Muscle of leg (tissue), 11 donors: ENCODE results near the gene SEC31A. TPM values are rescaled to one million over a fixed set of nuclear protein-coding genes. Genes with fewer than 3 reads are reported as not detected.
"Not testable (repeated sequence)": the region's sequence is repeated elsewhere in the genome, so short reads cannot be mapped to it uniquely, and the experiment has no call there.

Source experiments
- DNase-seq: peaks from one replicate; pipeline ENCODE4 v3.0.0; 2013
- H3K27ac ChIP-seq: one replicate; pipeline ENCODE4 v1.5.1; 2013; ENCODE audit warnings: mild to moderate bottlenecking, low read length, control low read depth
- H3K27me3 ChIP-seq: one replicate; pipeline ENCODE4 v1.6.1; 2013; ENCODE audit warnings: low read length; ENCODE audit not compliant: control insufficient read depth, insufficient read depth
- H3K36me3 ChIP-seq: one replicate; pipeline ENCODE4 v1.6.1; 2013; ENCODE audit warnings: low read length; ENCODE audit not compliant: control insufficient read depth, insufficient read depth
- H3K4me1 ChIP-seq: one replicate; pipeline ENCODE4 v1.6.1; 2013; ENCODE audit warnings: low read length; ENCODE audit not compliant: control insufficient read depth, insufficient read depth
- H3K4me3 ChIP-seq: one replicate; pipeline ENCODE4 v1.5.1; 2013; ENCODE audit warnings: low read length, control low read depth
- H3K9me3 ChIP-seq: replicated peaks from 2 replicates; pipeline ENCODE4 v1.6.1; 2013; ENCODE audit warnings: low read depth, low read length; ENCODE audit not compliant: control insufficient read depth
- WGBS: methylation state at CpG from one replicate; pipeline ENCODE4 v1.1.5; 2013; ENCODE audit warnings: missing lambda C conversion rate; ENCODE audit not compliant: insufficient coverage; 5-methylcytosine and 5-hydroxymethylcytosine counted together
- polyA plus RNA-seq, 8 donors: library from polyadenylated mRNA; unstranded; fragments of 120-200 nt; gene quantifications; one replicate each; pipeline versions ENCODE4 v1.2.1 to v1.2.3, GENCODE V29; 2013; ENCODE audit warnings: inconsistent platforms in 1 of 8, low replicate concordance in 1 of 8; ENCODE audit not compliant: insufficient read length in 8 of 8, insufficient read depth in 1 of 8
- total RNA-seq: library from RNA; stranded (reverse); fragments of 120-200 nt; gene quantifications from one replicate; pipeline ENCODE4 v1.2.4, GENCODE V29; 2013

SEC31A gene
- total and polyA plus RNA-seq, 9 donors: 158 to 213 (median 171) TPM

DNA sequence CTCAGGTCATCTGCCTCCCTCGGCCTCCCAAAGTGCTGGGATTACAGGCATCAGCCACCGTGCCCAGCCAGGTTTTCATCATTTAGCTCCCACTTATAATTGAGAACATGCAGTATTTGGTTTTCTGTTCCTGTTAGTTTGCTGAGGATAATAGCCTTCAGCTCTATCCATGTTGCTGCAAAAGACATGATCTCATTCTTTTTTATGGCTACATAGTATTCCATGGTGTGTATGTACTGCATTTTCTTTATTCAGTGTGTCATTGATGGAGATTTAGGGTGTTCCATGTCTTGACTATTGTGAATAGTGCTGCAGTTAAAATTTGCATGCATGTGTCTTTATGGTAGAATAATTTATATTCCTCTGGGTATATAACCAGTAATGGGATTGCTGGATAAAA, 23.0 kb upstream of the SEC31A start:
- H3K27me3 ChIP-seq, H3K27ac ChIP-seq, DNase-seq, H3K4me3 ChIP-seq, H3K4me1 ChIP-seq, H3K9me3 ChIP-seq: not testable (repeated sequence)
- H3K36me3 ChIP-seq: peaks cover 10% of the 10 kb centered on the region
- no CpG with 5 or more reads among the region's 2 CpGs for WGBS

DNA sequence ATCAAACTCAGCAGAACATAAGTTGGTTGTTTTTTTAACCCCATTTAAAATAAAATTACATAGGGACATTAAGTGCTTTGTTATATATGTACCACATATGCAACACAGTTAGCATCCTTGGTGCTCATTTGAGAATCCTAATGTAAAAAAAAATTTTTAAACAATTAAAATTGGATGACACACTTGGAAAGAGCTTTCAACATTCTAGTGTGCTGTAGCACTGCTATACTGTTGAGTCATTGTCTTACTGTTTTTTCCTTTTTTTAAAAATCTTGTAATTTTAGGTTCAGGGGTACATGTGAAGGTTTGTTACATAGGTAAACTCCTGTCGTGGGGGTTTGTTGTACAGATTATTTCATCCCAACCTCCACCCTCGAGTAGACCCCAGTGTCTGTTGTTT, 22.4 kb upstream of the SEC31A start:
- Histone ChIP-seq H3K36me3 (peaks cover 16% of the 10 kb centered on the region), H3K4me1 (no peaks in the 10 kb centered on the region), H3K27me3 (no peaks in the 10 kb centered on the region), H3K9me3 (no peaks in the 10 kb centered on the region), H3K4me3 (no peak overlapping the region), H3K27ac (no peak overlapping the region)
- no CpG with 5 or more reads among the region's 2 CpGs for WGBS
- no peak for DNase-seq

DNA sequence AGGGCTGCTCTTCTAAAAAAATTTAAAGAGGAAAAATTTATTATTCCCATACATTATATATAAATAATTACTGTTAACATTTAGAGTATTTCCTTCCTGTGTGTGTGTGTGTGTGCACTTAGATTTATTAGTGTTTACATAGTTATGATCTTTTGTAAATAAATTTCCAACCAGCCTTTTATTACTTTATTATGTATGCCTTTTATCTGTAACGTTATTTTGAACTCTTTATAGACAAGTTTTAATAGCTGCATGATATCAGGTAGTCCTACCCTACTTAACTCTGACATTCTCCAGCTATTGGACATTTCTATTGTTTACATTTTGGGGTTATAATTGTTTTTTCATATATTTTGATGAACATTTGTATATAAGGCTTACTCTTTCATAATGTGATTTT, 18.4 kb upstream of the SEC31A start:
- no peak overlapping the region for H3K4me3 ChIP-seq
- peaks cover 10% of the 10 kb centered on the region for H3K36me3 ChIP-seq
- DNase-seq: no peak
- no peaks in the 10 kb centered on the region for H3K27me3 ChIP-seq
- no peaks in the 10 kb centered on the region for H3K9me3 ChIP-seq
- no peaks in the 10 kb centered on the region for H3K4me1 ChIP-seq
- WGBS: no CpG with 5 or more reads among the region's 1 CpG
- no peak overlapping the region for H3K27ac ChIP-seq

GRCh38 chr4:82906469-82906868, 15.5 kb upstream of the SEC31A start:
- Histone ChIP-seq H3K4me1 (peaks cover 4% of the 10 kb centered on the region), H3K27me3 (no peaks in the 10 kb centered on the region), H3K4me3 (no peak overlapping the region), H3K27ac (no peak overlapping the region), H3K36me3 (peaks cover 13% of the 10 kb centered on the region), H3K9me3 (no peaks in the 10 kb centered on the region)
- no peak for DNase-seq
- WGBS: no CpG with 5 or more reads among the region's 3 CpGs

DNA sequence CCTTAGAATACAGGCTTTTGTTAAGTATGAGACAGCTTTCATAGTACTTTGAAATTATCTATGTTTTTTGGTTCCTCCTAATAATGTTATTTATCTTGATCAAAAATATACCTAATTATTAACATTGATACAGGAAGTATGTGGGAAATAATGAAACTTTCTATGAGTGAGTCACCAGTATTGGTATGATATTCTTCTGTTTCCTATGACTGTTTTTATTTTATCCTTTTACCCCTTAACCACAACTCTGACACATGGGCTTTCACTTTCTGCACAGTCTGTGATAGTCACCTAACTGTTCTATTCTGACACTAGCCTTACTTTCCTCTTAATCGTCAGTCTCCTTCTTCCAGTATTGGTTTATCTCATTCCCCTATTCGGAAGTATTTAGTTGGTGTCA, 14.3 kb upstream of the SEC31A start:
- Histone ChIP-seq H3K4me1 (peaks cover 4% of the 10 kb centered on the region), H3K27ac (no peak overlapping the region), H3K36me3 (peaks cover 9% of the 10 kb centered on the region), H3K27me3 (no peaks in the 10 kb centered on the region), H3K9me3 (no peaks in the 10 kb centered on the region), H3K4me3 (no peak overlapping the region)
- WGBS: no CpG with 5 or more reads among the region's 2 CpGs
- DNase-seq: no peak

DNA sequence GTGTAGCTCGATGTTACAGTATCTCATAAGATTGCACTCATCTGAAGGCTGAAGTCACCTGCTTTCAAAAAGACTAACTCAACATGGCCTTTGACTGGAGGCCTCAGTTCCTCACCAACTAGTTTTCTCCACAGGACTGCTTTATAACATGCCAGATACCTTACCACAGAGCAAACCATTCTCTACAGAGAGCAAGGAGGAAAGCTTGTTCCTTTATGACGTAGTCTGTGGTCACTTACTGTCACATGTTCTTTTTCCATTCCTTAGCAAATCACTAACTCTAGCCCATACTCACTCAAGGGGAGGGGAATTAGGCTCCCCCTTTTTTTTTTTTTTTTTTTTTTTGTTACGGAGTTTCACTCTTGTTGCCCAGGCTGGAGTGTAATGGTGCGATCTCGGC, 12.8 kb upstream of the SEC31A start:
- Histone ChIP-seq H3K27ac (no peak overlapping the region), H3K27me3 (no peaks in the 10 kb centered on the region), H3K4me1 (peaks cover 6% of the 10 kb centered on the region), H3K36me3 (peaks cover 7% of the 10 kb centered on the region), H3K4me3 (no peak overlapping the region), H3K9me3 (no peaks in the 10 kb centered on the region)
- WGBS: 90% methylated on average over 2 of the region's 5 CpGs
- no peak for DNase-seq

DNA sequence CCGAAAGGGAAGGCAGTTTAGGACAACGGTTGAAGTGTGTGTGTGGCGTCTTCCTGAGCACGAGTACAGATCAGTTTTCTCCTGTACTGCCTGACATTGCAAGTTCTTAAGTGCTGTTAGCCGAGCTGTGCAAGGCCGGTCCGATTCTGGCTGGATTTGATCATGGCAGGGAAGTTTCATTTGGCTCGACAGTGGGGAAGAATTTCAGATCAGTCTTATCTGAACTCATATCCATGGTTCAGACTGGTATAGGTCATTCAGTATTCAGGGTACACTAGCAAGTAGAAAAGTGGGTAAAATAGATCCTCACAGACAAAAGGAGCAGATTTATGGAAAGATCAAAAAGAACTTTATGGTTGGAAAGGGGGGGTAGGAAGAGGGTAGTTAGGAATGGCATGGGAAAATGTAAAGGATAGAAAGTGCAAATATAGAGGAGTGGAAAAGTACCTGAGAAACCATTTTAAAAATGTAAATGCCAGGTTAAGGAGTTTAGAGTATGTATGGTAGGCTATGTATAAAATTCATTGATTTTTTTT, 10.3 kb upstream of the SEC31A start:
- peaks cover 10% of the 10 kb centered on the region for H3K4me1 ChIP-seq
- 0% methylated on average over 4 of the region's 8 CpGs for WGBS

DNA sequence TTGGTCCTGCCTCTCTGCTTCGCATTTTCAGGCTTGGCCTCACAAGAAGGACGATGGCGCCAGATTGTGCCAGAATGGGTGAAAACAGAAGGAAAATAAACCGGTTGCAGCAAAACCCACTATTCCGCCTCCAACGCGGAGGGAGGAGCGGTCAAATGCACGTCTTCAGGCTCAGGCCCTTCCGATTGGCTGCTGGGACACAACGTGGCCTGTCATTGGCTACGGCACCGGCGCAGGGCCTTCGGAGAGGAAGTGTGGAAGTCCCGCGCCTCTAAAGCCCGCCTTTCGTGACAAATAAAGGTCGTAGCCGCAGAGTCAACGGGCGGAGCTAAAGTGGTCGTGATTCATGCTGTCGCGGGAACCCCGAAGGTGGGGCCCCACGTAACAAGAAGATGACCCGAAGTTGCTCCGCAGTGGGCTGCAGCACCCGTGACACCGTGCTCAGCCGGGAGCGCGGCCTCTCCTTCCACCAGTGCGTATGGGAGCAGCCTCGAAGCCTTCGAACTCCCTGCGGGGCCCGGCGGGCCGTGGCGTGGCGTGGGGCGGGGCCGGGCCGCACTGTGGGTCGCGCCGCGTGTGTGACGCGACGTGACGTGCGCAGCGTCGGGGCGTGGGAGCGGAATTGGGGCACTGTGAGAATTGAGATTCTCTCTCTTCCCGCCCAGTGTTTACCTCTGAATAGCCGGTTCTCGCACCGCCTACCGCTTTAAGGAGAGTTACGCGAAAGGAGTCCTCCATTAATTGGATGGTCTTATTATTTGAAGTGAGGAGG, 9.6 kb upstream of the SEC31A start, which contains the start of gene THAP9:
Gene THAP9, plus strand, starts transcription at position 325 of the 772 bp plus-strand sequence. Its CDS starts 68 bp downstream, at position 393.
- DNase-seq: peak; percentile 100
- no peaks in the 10 kb centered on the region for H3K9me3 ChIP-seq
- WGBS: under 1% methylated on average over 57 of the region's 67 CpGs
- H3K27me3 ChIP-seq: no peaks in the 10 kb centered on the region
- peaks cover 10% of the 10 kb centered on the region for H3K4me1 ChIP-seq
- peak within 1 kb of the TSS; percentile 98 for H3K4me3 ChIP-seq
- H3K36me3 ChIP-seq: peaks cover 8% of the 10 kb centered on the region
- H3K27ac ChIP-seq: peak within 1 kb of the TSS; percentile 99

More for the DNA sequence above, 10.3 kb upstream of the SEC31A start:
- Histone ChIP-seq H3K27me3 (no peaks in the 10 kb centered on the region), H3K9me3 (no peaks in the 10 kb centered on the region), H3K27ac (peak overlapping the region; percentile 99), H3K4me3 (peak overlapping the region; percentile 98), H3K36me3 (peaks cover 8% of the 10 kb centered on the region)
- DNase-seq: no peak

- peaks cover 10% of the 10 kb centered on the region for H3K36me3 ChIP-seq
- no peaks in the 10 kb centered on the region for H3K27me3 ChIP-seq
- H3K4me1 ChIP-seq: peaks cover 10% of the 10 kb centered on the region
- 0% methylated on average over 14 of the region's 14 CpGs for WGBS
- H3K9me3 ChIP-seq: no peaks in the 10 kb centered on the region
- peak overlapping the region; percentile 98 for H3K4me3 ChIP-seq
- DNase-seq: no peak
- H3K27ac ChIP-seq: peak overlapping the region; percentile 99
Measured at GRCh38 chr4:82900066-82900410, 9.1 kb upstream of the SEC31A start.

DNA sequence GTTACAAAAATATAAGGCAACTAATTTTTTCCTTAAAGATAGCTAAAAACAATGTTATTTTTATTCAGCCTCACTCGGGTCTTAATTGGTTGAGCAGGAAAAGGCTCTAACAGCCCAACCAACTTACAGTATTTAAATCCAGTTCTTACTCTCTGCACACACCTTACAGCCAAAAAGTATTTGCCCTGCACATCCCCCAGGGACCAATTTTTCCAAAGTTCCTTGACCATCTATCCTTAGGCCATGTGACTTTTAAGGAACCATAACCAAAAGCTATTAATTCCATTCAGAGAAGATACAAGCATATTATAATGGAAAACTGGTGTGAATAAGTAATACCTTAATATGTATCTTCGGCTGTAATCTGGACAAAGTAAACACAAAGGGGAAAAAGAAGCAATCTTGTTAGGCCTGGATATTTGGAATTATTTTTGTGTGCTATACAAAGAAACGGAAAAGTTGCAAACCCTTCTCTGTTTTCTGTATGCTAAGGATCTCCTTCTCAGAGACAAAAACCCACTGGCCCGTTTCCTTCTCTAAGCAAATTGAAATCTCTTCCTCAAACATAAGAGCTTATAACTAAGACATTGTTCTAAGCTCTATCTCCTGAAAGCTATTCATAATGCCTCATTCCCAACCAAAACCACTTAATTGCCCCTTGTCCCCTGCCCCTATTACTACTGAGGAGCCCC, 8.6 kb upstream of the SEC31A start:
- H3K4me3 ChIP-seq: peak overlapping the region; percentile 98
- WGBS: 0% methylated on average over 2 of the region's 4 CpGs
- H3K27ac ChIP-seq: peak overlapping the region; percentile 99
- peaks cover 10% of the 10 kb centered on the region for H3K4me1 ChIP-seq
- no peaks in the 10 kb centered on the region for H3K27me3 ChIP-seq
- H3K9me3 ChIP-seq: no peaks in the 10 kb centered on the region
- DNase-seq: peak; percentile 39
- peaks cover 11% of the 10 kb centered on the region for H3K36me3 ChIP-seq
